Medulla oblongata (tissue), 1 donor: ENCODE measurements around the gene TRABD2A.

Experiments used
- DNase-seq: peaks from one replicate; pipeline ENCODE4 v3.0.0-alpha.2; 2015; ENCODE audit errors: extremely low spot score

TRABD2A gene

DNA sequence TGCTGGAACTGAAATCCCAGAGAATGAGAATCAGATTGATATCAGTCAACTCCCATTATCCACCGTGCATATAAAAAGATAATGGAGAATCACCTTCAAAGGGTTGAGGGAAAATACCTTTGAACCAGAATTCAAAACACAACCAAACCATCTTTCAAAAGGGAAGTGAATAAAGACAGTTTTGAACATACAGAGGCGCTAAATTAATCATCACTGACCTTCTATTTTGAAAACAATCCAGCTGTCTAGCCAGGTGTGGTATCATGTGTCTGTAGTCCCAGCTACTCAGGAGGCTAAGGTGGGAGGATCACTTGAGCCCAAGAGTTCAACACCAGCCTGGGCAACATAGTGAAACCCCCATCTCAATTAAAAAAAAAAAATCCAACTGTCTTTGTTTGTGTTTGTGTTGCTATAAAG is 63.6 kb downstream of the TRABD2A start:
- DNase-seq = no peak

DNA sequence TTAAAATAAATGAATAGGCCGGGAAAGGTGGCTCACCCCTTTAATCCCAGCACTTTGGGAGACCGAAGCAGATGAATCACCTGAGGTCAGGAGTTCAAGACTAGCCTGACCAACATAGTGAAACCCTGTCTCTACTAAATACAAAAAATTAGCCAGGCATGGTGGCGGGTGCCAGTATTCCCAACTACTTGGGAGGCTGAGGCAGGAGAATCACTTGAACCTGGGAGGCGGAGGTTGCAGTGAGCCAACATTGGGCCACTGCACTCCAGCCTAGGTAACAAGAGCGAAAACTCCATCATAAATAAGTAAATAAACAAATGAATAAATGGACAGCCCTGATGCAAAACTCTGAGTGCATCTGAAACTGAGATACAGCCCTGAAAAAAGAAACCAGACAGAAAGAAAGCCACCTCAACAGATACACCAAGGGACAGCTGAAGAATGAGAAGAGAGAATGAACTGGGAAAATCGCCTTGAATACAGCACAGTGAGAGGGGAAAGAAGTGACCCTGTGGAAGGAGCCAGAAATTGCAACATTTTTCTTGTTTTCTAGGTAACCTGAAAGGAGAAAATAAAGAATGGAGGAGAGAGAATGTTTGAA is 64.4 kb downstream of the TRABD2A start:
- DNase-seq = no peak

DNA sequence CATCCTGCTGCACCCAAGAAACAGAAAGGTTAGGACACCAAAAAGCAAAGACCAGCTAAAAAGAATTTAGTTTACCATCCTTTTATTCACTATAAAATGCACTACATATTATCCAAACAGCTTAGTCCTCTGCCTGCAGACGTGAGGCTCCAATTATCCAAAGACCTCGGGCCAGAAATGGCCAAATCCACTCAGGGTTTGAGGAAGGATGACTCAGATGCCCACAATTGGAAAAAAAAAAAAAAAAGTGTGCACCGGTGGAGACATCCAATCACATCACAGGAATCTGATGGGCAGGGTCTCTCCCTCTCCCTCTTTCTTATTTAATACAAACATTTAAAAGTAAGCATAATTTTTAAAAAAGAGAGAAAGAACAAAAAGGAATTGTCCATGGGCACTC is 65.7 kb downstream of the TRABD2A start:
- no peak for DNase-seq

DNA sequence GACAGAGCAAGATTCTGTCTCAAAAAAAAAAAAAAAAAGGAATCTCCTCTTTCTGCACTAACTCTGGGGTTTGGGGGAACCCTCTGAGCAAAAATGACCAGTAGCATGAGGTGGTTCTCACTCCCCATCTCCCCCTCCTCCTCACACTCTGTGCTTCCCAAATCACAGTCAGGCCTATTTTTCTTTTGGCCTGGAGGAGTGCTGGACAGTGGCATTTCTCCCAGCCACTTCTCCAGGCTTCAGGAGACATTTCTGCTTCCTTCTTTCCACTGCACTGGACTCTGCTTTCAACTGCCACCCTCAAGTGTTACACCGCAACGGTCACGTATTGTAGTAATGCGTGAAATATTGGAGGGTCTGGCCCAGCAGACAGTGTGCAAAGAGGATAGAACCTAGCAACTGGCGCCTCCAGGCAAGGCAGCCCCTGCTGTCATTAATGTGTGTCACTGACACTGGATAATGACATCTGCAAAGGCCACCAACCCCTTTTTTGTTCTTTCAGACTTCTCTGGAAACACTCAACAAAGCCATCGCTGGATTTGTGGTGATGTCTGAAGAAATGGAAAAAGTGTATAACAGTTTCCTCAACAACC is 68.9 kb downstream of the TRABD2A start:
- no peak for DNase-seq

DNA sequence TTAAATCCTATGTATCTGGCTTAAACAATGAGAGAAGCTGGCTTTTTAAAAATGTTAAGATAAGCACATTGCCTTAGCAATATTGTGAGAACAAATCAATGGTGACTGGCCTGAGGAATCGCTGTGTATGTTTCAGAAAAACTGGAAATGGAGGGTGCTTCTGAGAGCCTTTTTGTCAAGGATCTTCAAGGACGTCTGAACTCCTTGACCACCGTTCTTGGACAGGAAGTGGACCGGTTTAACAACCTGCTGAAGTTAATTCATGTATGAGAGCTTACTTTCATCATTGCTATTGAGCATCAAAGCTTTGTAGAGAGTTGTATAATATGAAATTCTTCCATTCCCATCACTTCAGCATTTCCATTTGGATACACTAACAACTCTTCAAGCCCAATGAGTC is 72.6 kb downstream of the TRABD2A start:
- no peak for DNase-seq

DNA sequence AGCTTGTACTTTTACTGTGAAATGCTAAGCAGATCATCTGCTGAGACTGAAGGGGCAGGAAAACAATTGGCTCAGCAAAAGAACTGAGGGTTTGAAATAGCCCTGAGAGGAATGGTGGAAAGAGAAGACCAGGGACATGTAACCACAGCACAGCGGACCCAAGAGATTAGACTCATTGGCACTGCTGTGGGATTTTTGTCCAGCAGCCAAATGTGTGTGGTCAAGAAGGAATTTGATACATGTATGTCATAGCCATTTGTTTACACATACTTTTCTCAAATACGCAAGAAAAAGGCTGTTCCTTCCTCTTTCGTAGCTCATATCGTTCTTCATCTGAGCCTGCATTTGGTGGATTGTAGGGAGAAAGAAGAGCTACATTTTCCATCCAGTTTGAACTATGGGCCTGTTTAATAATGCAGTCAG is 73.8 kb downstream of the TRABD2A start:
- peak; percentile 9 for DNase-seq

DNA sequence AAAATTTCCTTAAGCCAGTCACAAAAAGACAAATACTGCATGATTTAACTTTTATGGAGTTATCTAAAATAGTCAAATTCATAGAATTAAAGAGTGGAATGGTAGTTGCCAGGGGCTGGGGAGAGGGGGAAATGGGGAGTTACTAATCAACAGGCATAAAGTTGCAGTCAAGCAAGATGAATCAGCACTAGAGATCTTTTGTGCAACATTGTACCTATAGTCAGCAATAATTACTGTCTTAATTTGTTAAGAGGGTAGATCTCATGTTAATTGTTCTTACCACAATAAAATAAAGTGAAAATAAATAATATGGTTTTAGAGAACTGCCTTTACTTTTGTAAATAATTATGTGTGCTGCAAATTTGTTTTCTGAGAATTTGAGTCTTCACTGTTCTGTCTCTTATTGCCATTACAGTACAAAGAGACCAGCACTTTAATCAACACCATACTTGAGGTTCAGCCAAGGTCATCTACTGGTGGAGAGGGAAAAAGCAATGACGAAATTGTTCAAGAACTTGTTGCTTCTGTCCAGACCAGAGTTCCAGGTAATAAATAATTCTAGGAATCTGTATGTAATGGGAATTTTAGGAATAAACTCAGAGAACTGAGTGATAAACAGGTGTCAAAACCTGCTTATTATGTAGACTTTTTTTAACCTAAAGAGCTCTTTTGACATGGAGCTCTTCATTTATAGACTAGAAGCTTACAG is 75.5 kb downstream of the TRABD2A start:
- no peak for DNase-seq

DNA sequence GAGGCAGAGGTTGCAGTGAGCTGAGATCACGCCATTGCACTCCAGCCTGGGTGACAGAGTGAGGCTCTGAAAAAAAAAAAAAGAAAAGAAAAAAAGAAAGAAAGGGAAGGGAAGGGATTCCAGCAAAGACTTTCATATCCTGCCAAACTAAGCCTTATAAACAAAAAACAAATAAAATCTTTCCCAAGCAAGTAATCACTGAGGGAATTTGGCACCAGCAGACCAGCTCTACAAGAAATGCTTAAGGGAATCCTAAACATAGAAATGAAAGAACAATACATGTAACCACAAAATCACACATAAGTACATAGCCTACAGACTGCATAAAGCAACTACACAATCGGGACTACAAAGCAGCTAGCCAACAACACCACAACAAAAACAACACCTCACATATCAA is 79.1 kb downstream of the TRABD2A start:
- DNase-seq = no peak

DNA sequence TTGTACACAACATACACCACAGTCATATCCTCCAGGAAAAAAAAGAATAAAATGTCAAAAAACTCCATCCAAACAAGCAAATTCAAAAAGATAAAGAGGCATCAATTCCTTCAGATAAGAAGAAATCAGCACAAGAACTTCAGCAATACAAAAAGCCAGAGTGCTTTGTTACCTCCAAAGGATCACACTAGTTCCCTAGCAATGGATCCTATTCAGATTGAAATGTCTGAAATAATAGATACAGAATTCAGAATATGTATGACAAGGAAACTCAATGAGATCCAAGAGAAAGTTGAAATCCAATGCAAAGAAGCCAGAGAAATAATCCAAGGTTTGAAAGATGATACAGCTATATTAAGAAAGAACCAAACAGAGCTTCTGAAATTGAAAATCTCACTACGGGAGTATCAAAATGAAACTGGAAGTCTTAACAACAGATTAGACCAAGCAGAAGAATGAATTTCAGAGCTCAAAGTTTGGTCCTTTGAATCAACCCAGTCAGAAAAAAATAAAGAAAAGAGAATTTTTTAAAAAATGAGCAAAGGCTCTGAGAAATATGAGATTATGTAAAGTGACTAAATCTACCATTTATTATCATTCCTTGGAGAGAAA is 80.6 kb downstream of the TRABD2A start:
- no peak for DNase-seq

DNA sequence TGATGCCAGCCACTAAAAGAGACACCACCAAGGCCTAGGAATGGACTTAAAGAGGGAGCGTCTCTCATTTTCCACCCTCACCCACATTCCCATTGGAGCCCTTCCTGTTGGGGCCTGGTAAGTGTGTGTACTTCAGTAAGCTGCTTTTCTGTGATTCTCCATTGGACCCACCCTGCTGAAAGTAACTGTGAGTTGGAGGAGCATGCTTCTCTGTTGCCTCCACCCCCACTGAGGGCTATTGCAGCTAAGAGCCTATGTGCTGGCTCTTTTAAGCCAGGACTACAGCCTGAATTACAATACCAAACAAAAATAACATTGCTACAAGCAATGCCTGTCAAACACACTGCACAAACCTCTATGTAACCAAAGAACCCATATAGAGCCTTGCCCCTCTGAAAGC is 81.1 kb downstream of the TRABD2A start:
- no peak for DNase-seq

DNA sequence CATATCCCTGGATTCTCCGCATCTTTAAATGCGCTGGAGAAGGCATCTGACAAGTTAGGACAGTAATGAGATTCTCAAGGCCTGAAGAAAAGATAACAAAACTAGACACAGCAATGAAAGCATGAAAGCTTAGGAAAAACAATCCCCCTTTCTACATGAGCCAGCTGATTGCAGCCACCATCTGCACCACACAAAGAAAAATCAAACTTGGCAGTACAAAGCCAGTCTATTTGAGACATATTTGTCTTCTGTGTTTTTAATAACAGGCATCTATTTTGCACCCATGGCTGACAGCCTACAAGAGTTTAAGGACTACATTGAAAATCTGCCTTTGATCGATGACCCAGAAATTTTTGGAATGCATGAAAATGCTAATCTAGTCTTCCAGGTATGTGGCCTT is 83.6 kb downstream of the TRABD2A start:
- DNase-seq = peak; percentile 9

DNA sequence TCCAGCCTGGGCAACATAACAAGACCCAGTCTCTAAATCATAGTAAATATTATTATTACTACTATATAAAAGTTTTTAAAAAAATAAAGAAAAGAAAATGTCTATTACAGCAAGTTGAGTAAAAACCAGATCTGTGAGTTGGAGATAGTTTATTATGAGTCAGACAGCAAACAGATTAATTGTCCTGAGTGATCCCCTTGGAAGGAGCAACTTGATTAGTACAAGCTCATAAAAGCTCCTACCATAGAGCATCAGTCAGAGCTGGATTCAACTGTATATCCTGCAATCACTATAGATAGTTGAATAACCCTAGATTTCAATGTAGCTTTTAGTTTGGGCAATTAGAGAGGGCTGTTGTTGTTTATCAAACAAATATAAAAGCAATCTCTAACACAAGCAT is 84.1 kb downstream of the TRABD2A start:
- DNase-seq = no peak

DNA sequence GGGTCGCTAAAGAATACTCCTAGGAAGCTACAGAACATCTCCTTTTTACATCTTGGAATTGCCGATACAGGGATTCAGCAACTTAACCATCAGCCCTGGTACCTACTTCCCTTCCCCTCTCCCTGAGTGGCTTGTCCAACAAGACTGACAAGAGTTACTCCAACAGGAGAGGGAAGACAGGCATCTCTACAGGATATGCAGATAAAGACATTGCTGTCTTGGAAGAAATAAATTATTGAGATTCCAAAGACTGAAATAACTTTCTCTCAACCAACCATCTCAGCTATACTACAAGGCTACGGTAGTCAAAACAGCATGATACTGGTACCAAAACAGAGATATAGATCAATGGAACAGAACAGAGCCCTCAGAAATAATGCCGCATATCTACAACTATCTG is 87.2 kb downstream of the TRABD2A start:
- DNase-seq = no peak

DNA sequence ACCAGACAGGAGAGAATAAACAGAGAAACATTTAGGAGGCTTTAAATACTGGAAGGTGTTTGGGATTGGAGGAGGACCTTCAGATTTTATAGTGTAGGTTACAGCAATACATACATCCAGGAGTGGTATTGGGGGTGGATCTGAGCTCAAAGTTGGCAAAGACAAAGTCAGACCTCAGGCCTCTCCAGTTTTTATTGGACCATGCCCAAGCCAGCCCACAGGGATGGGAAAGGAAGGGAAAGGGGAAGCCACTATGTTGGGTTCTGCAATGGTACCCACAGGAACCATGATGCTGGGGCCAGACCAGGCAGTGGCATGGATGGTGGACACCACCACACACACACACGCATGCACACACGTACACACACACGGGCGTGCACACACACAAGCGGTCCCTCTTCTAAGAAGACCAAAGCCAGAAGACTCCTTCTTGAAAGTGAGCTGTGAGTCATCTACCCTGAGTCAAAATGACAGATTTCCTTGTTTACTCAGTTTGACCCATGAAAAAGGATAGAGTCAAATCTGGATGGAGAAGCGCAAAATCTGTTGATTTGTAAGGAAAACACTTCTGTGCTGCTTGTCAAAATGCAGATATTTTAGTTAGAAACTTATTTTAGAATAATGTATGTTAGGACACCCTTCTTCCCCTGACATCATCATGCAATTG is 87.9 kb downstream of the TRABD2A start:
- DNase-seq = no peak

DNA sequence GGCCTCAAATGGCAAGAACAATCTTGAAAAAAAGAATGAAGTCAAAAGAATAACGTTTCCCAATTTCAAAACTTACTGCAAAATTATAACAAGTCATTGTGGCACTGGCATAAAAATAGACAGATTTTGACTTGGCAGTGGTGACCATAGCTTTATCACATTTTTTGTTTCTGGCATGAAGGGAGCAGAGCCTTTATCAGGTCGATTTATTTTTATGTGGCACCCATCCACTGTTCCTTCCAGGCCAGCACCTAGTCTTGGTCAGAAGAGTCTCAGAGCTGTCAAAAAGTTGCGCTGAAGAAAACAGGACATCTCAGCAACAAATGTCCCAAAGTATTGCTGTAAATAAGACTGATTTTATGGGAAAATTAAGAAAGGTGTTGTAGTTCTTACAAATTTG is 92.4 kb downstream of the TRABD2A start:
- no peak for DNase-seq

DNA sequence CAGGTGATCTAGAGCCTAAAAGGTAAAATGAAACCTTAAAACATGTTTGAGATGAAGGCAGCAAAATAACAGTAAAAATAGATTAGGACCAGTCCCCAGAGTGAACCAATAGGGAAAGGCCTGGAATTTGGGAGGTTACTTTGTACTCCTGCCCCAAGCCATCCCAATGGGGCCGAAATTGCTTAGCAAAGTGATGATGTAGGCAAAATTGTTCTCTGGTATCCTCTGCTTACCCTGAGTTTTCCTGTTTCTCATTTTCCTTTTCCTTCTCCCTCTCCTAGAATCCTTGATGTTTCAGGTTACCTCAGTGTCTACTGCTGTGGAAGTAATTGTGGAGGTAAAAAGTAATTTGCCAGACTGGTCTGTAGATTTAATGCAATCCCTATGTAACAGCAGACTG is 92.9 kb downstream of the TRABD2A start:
- no peak for DNase-seq

DNA sequence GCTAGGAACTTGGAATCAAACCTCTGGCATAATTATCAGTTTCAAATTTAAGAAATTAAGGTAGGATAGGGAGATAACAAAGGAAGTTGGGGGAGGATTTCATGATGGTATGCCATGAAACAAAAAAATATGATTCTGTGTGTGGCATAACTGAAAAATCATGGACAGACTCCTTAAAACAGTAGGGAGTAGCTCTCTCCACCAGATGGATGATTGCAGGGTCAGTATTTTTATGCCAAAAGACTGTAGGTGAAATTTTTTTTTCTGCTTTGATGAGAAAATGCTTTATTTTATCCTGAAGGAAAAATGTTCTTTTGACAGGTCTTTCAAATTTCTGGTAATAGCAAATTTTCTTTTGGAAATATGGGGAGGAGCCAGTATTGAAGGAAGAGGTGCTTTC is 94.3 kb downstream of the TRABD2A start:
- DNase-seq = no peak

DNA sequence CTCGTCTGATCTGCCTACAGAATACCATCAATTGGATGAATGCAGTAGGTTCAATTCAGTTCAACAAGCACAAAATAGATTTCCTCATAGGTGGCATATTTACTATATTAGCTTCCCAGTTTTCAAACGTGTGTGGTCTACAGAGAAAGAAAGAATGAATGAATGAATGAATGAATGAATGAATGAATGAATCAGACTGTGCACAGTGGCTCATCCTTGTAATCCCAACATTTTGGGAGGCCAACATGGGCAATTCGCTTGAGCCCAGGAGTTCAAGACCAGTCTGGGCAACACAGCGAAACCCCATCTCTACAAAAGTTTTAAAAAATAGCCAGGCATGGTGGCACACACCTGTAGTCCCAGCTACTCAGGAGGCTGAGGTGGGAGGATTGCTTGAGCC is 94.9 kb downstream of the TRABD2A start:
- DNase-seq = no peak

DNA sequence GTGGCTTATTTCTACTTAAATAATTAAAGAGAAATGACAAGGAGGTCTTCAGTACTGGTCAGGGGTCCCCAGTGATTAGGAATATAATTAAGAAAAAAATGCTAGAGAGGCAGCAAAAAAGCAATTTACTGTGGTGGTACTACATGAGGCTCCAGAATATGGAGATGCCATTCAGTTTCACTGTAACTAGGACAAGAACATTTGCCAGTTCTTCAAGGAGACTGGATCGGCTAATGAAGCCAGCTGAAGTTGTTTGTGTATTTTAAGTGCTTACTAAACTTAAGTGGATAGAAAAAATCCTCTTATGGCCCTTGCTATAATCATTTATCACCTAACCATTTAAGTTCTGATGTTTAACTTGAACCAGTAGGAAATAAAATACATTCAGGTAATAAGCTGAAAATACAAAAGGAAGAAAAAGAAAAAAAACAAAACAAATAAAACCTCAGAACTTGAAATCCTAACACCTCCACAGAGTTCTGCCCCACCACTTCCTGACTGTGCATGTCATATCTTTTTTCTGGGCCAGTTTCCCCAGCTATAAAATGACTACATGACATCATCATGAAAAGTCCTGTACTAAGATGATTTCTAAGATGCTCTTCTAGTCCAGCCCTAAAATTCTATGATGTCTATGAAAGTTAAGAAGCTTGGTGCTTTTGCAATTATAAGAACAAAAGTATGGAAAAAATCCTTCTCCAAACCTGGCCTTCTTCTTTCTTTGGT is 98.0 kb downstream of the TRABD2A start:
- no peak for DNase-seq

DNA sequence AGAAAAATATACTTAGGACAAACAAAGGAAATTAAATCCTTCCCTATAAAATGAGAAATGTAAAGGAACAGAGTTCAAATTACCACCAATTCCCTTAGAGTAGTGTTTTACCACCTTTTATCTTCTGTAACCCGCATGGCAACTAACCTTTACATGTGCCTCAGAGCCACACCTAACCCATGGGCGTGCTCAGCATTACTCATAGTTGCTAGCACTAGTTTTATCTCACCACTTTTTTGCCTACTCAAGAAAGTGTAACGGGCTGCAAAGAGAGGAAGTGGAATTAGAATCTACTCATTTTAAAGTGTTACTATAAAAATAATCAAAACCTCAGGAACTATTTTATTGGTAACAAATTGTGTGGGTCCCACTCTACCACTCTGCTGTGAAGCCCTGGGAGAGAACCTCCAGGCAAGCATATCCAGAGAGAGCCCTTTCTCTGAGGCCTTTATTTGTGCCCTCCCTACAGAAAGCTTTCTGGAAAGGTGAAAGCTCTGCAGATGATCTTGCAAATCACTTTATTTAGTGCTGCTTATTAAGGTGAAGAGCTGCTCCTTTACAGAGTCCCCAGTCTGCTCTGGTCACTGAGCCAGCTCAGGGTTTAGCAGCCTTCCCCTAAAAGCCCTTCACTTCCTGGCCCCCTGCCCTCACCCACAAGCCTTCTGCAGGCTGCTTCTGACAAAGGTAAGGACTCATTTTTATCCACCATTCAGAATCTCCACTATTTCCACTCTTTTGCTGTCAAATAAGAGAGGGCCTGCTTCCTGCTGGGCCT is 98.8 kb downstream of the TRABD2A start:
- DNase-seq = no peak

DNA sequence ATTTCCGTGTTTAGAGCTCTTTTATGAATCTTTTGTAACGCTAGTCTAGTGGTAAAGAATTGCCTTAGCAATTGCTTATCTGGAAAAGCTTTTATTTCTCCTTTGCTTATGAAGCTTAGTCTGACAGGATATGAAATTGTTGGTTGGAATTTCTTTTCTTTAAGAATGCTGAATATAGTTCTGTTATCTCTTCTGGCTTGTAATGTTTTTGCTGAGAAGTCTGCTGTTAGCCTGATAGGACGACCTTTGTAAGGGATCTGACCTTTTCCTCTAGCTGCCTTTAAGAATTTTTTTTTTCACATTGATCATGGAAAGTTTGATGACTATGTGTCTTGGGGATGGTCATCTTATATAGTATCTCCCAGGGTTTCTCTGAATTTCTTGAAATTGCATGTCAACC is 101.1 kb downstream of the TRABD2A start:
- DNase-seq = no peak
